Fibroblast of skin of back (primary cell): ENCODE data around the gene NELFA. TPM values are rescaled to one million over a fixed set of nuclear protein-coding genes. Genes with fewer than 3 reads are reported as not detected.

ENCODE experiments used
- DNase-seq: peaks from one replicate; pipeline ENCODE4 v3.0.0-alpha.2; 2013
- polyA plus RNA-seq, 2 experiments: library from polyadenylated mRNA; unstranded; fragments of 120-200 nt; gene quantifications; one replicate each; pipeline ENCODE4 v1.2.1, GENCODE V29; 2013; ENCODE audit not compliant: insufficient read length in 2 of 2

NELFA gene
- 23.2 TPM for polyA plus RNA-seq (2013, experiment 1 of 2; ENCODE audit: insufficient read length)
- 18.3 TPM for polyA plus RNA-seq (2013, experiment 2 of 2; ENCODE audit: insufficient read length)

DNA sequence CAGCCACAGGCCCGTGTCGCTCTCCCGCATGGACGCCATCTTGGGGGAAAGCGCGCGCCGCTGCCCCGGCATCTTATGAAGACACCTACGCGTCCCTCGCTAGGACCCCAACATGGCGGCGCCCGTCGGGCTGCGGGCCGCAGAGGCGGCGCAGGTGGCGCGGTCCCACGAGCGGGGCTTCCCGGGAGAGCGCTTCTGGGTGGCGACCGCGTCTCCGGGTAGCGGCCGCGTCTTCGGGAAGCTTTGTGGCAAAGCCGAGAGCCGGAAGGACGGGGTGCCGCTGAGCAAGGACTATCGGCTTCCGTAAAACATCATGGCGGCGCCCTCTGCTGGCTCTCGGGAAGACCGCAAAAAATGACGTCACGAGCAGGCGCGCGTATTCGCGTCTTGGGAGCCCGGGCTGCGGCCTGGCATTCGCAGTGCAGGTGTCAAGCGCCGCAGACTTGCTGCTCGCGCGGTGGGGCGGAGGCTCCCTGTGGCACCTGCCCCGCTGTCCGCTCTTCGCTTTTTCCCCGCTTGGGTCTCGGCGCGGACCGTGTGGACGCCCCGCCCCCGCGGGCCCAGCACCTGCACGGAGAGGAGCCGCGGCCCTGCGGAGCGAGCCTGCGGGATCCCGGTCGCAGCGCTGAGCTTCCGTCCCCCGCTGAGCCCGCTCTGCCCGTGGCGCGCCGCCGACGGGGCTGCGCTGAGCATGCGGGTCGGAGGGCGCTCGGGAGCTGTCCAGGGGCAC, at the start of gene NELFA:
Gene NELFA (minus strand): TSS at position 54 of the 730 bp plus-strand sequence. CDS start 15 bp downstream, at position 39.
- peak; percentile 91 for DNase-seq

- DNase-seq: no peak
Observed at GRCh38 chr4:2057382-2058065, 48.8 kb upstream of the NELFA start.

GRCh38 chr4:2054217-2054616, 45.4 kb upstream of the NELFA start:
- no peak for DNase-seq

GRCh38 chr4:2051086-2051485, 42.3 kb upstream of the NELFA start:
- no peak for DNase-seq

DNA sequence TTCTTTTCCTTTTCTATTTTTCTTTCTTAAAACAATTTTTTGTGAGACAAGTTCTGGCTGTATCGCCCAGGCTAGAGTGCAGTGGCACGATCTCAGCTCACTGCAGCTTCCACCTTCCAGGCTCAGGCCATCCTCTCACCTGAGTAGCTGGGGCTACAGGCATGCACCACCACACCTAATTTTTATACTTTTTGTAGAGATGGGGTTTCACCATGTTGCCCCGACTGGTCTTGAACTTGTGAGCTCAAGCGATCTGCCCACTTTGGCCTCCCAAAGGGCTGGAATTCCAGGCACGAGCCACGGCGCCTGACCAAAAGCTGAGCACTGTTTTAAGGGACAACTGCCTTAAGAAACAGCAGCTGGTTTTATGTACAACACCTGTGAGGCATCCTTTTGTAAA, 41.0 kb upstream of the NELFA start:
- DNase-seq: no peak

GRCh38 chr4:2049381-2049780, 40.6 kb upstream of the NELFA start:
- no peak for DNase-seq

GRCh38 chr4:2048831-2049230, 40.1 kb upstream of the NELFA start:
- no peak for DNase-seq

DNA sequence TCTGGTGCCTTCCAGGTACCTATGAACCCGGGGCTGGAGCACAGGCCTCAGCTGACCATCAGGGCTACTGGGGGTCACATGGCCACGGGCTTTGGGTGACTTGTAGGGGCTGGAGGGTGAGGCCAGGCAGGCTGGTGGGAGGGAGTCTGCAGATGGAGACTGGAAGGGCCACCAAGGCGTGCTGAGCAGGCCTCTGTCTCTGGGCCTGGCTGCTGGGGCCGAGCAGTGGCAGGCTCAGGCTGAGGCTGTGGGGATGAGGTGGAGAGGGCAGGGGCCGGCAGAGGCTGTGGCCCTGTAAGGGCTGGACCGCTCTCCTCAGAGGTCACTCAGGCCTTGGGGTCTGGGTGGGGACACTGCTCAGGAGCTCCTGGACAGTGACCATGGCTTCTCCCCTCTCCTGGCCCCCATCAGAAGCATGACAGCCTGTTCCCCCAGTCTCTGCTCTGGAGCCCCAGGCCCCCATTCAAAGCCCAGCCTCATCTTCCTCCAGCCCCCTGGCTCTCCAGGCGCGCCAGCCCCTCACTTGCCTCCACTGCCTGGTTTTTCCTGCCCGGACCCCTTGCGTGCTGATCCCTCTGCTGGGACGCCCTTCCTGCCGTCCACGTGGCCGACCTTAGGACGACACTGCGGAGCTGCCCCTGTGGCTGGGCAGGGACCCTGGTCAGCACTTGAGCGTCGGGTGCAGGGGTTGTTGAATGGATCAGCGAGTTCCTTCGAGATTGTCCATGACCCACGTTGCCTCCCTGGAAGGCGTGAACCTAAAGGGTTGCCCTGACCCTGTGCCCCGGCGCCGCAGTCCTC, 39.2 kb upstream of the NELFA start:
- DNase-seq: no peak

- DNase-seq: no peak
Observed at GRCh38 chr4:2047031-2047660, 38.4 kb upstream of the NELFA start.

- no peak for DNase-seq
Observed at GRCh38 chr4:2046031-2046961, 37.5 kb upstream of the NELFA start.

DNA sequence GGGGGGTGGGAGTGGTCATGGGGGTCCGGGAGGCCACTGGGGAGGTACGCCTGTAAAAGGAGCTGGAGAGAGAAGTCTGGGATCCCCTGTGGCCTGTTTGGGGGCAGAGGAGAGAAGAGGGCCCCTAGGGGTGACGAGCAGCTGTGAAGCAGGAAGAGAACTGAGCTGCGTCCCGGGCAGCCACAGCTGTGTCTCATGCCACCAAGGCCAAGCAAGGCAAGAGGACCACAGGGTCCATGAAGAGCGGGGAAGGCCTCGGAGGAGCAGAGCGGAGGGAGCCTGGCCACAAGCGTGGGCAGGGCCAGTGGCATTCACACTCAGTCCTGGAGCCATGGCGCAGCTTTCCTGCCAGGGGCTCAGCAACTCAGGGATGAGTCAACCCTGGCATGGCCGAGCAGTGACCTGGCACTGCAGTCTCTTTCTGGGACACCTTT, 36.8 kb upstream of the NELFA start:
- DNase-seq: no peak

DNA sequence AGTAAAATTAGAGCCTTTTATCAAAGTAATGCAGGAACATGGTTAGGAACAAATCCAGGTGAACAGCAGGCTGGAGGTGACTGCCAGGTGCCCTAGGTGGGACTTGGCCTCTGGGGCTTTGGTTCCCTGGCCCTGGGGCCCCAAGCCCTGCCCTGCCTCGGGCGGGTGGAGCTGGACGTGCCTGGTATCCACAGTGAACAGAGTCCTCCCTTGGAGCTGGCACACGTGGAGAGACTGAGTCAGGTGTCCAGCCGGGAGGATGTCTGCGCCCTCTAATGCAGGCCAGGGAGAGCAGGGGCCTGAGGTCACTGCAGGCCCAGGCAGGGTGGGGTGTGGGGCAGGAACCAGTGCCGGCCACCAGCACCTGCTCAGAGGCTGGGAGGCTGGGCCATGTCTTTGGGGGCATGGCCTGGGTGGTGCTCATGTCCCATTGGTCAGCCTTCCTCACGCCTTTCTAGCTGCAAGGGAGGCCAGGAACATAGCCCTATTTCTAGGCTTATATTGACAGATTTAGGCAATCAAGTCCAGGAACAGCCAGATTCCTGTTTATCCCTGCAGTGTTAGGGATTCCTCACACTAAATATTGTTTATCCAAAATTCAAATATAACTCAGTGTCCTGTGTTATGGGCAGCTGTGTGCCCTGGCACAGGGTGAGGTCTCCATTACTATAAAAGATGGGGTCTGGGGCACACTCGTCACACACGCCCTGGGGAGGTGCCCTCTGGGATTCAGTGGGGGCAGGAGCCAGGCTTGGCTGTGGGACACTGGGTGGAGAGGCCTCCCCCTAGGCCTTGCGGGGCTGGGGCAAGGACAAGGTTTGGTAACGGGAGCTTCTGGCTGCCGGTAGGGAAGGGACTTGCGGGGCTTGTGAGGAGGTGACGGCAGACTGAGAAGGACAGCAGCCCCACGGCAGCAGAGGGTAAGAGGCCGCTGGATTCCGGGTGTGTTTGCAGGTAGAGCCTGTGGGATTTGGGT, 36.1 kb upstream of the NELFA start:
- DNase-seq: no peak

GRCh38 chr4:2044119-2044485, 35.3 kb upstream of the NELFA start:
- no peak for DNase-seq

DNA sequence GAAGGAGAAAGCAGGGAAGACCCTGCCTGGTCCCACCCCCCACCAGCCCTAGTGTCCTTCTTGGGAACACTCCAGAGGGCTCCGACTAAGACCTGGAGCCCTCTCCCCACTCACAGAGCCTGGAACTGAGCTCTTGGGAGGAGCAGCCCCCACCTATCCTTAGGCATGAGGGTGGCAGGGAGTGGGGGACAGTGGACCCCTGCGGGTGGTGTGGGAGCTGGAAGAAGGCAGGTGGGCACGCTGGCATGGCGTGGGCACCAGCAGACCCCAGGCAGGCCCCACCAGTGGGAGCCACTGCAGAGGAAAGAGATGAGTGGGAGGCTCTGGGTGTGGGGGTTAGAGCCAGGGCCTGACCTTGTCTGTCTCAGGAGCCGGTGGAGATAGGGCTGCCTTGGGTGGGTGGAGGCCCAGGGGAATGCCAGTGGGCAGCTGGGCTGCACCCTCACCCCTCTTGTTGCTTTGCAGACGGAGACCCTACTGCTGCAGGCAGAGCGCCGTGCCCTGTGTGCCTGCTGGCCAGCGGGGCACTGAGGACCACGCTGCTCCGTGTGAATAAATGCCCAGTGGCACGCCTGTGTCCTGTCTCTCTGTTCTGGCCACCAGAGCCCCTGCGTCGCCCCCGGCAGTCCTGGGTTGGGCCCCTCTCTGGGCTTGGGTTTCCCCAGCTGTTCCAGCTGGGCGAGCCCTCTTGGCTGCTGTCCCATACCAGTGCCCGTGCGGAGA, 34.8 kb upstream of the NELFA start:
- DNase-seq: no peak

GRCh38 chr4:2042947-2043395, 34.2 kb upstream of the NELFA start:
- no peak for DNase-seq

- peak; percentile 17 for DNase-seq
Observed at GRCh38 chr4:2042204-2042946, 33.6 kb upstream of the NELFA start.

GRCh38 chr4:2041239-2042130, 32.7 kb upstream of the NELFA start:
- peak; percentile 75 for DNase-seq
